Stimulated activated naive CD8-positive, alpha-beta T cell treated with anti-CD3 and anti-CD28 coated beads, Interleukin-15, Interleukin-2, amounts not matched to agents 100 U/mL and 50 U/mL, for 24 hours (primary cell): Measurements from ENCODE around the gene WNK1.
A peak's percentile ranks its signal among the peaks of the same experiment; 100 is the strongest.
"Not testable (repeated sequence)": the region's sequence is repeated elsewhere in the genome, so short reads cannot be mapped to it uniquely, and the experiment has no call there.

Experiments
- ATAC-seq: fragments of 150-1000 bp; cut with Tn5 transposase; one replicate; pipeline ENCODE4 v1.10.0; 2021
- DNase-seq: peaks from one replicate; pipeline ENCODE4 v3.0.0; 2021

WNK1 gene

GRCh38 chr12:911191-911826 lies 158.9 kb downstream of the WNK1 start:
- ATAC-seq = no peak
- DNase-seq = no peak

DNA sequence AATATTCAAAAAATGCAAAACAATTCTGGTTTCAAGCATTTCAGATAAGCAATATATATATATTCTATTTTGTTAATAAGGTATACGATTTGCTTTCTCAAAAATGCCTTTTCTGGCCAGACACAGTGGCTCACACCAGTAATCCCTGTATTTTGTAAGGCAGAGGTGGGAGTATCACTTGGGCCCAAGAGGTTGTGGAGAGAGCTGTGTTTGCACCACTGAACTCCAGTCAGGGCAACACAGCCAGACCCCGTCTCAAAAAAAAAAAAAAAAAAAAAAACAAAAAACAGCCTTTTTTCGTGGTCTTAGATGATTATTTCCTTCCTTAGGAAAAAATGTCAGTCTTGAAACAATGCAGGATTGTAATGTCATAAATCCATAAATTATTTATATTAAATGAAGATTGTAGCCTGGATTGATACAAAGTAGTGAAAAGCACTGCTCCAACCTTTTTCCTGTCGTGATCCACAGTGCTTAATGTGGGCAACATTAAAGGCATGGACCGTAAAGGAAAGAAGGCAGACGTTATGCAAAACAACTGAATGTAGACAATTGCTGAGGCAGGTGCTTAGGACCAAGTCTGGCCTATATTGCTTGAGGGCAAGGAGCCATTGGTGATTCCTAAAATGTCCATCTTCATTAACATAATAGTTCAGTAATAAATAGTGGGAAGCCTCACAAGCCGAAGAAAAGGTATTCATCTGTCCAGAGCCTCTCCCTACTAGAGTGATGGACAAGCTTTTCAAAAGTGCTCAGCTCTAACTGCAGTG lies 160.3 kb downstream of the WNK1 start:
- ATAC-seq (no peak), DNase-seq (no peak)

DNA sequence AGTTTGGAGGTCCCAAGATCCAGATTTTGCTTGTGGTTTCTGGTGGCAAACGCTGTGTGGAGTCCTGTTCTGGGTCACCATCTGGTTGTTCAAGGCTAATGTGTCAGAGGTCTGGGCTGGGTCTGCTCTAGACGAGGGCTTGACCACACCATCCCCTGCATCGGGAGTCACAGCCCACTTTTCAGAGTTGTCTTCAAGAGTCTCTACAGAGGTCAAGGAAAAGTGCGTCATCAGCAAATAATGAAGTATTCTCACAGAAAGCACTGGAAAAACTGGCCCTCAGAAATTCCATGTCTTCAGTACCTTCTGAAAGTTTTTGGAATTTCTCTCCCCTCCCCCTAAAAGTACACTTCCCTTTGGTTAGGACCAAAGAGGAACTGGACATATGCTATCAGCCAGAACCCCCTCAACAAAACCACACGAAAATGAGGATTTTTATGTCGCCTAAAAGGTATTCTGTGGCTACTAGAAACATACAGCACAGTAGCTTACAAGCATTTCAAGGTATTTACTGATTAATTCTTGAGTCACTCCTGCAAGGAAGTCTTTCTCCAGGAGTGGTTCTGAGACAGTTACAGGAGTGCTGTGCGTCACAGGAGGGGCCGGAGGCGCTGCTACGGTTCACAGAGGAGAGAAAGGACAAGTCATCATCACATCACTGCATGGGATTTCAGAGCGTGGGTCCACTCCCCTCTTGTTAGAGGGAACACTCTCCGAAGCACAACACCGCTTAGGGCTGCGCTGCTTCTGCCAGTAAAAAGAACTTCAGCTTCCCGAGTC lies 161.7 kb downstream of the WNK1 start:
- DNase-seq = no peak
- no peak for ATAC-seq

GRCh38 chr12:915090-915489 lies 162.7 kb downstream of the WNK1 start:
- DNase-seq (no peak), ATAC-seq (no peak)

GRCh38 chr12:916240-916639 lies 163.9 kb downstream of the WNK1 start:
- peak; percentile 36 for ATAC-seq

DNA sequence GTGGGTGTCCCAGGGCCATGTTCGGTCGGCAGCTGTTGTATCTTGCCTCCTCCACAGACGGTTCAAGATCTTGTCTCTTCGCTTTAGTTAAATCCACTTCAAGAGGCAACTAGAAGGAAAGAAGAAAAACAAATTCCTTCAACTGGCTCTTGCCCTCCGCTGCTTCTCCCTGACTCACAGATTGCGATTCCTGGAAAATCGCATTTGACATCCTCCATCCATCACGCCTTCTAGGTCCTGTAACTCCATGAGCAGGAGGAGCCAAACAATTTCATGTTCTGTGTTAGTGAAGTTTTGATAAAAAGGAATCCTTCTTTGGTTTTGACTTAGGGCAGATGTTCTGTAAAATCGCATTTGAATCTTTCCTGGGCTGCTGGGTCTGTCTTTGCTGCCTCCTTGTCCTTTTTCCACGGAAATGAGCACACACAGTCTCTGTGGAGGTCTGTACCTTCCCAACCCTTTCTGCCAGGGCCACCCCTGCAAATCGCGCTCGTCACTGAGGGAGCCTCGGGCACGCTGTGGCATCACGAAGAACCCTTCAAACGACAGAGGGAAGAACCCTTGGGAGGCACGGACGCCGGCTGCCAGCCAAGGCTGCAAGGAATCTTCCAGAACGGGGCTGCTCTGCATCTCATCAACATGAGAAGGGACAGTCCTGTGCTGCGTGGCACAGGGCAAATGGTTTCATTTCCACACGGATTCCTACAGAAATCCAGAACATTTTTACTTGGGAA lies 164.5 kb downstream of the WNK1 start:
- ATAC-seq (no peak), DNase-seq (no peak)

More at GRCh38 chr12:916240-916639, 163.9 kb downstream of the WNK1 start:
- peak; percentile 21 for DNase-seq

DNA sequence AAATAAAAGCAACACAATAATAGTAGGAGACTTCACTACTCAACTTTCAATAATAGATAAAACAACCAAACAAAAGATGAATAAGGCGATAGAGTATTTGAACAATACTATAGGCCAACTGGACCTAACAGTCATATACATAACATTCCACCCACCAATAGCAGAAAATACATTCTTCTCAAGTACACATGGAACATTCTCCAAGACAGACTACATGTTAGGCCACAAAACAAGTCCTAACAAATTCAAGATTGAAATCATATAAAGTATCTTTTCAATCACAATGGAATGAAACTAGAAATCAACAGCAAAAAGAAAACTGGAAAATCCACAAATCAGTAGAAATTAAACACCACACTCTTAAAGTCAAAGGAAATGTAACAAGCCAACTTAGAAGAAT lies 168.3 kb downstream of the WNK1 start:
- ATAC-seq = no peak

GRCh38 chr12:922285-922684 lies 169.9 kb downstream of the WNK1 start:
- no peak for ATAC-seq
- no peak for DNase-seq

More for the DNA sequence above, 168.3 kb downstream of the WNK1 start:
- no peak for DNase-seq

- ATAC-seq = no peak
- DNase-seq = no peak
Measured at GRCh38 chr12:926641-927040, 174.3 kb downstream of the WNK1 start.

DNA sequence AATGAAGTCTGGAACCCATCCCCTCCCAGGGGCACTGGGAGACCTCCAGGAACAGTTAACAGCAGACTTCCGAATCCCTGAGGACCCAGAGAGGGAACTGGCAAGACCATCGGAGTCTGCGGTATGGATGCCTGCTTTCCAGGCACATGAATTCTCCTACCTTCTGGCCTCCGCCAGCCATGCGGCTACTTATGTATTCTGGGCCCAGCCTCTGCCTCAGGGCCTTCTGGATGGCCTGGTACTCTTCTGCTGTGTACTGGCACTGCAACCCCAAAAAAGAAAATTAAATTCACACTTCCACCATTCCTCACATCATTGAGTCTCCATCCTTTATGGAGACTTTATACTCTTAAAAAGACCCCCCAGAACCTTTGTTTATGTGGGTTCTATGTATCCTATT lies 178.7 kb downstream of the WNK1 start:
- DNase-seq (no peak), ATAC-seq (no peak)

DNA sequence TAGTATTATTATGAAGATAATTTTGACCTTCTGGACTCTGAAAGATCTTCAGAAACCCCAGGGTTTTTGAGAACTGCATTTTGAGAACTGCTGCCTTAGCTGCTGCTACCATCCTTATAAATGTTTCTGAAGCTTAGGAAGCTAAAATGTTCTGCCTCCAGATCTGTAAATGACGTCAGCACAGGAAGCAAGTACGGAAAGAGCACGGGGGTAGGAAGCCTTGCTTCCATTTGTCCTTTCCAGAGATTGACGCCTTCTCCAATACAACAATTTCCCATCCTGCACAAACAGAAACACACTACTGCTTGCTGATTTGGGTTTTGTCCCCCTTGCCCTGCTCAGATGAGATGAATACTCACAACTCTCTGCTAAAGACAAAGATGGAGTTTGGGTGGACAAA lies 179.2 kb downstream of the WNK1 start:
- no peak for ATAC-seq
- no peak for DNase-seq

- DNase-seq, ATAC-seq: not testable (repeated sequence)
Measured at GRCh38 chr12:935891-936290, 183.5 kb downstream of the WNK1 start.

DNA sequence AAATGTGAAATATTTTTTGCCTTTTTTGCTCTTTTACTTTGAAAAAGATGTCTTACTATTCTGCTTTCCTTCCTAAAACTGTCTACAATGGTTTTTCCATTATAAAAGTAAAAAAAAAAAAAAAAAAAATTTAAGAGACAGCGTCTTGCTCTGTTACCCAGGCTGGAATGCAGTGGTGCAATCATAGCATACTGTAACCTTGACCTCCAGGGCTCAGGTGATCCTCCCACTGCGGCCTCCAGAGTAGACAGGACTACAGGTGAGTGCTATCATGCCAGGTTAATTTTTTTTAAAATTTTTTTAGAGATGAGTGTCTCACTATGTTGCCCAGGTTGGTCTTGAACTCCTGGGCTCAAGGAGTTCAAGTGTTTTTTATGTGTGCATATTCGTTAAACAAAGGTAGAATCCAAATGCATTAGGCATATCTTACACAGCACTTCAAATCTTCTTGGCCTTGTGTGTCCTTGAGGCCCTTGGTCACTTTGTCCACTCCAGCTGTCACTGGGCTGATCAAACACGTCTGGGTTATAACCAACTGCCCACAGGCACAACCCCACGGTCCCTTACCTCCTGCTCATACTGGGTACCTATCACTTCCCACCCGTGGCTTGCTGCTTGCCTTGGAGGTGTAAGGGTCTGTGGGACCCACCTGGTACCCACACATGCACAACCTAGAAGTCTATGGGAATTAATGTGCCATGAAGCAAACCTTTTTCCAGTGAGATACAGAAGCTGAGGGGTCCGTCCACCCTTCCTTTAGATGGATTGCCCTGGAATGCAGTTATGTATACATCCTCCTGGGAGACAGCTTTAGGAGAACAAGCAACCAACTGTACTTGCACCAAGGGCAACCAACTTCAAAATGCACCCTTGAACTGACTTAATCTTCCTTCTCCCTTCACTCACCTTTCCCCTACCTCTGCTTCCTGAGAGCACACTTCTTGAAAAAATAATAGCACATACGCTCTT lies 184.3 kb downstream of the WNK1 start:
- no peak for DNase-seq
- ATAC-seq = no peak

DNA sequence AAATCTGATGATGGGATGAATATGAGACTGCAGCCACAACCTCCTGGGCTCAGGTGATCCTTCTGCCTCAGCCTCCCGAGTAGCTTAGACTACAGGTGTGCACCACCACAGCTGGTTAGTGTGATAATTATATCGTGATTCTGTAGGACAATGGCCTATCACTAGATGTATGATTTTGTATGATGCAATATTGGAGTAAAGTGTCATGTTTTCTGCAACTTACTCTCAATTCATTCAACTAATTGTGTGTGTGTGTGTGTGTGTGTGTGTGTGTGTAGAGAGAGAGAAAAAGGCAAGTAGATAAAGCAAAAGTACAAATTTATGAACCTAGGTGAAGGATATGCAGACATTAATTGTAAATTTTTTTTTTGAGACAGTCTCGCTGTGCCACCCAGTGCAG lies 186.4 kb downstream of the WNK1 start:
- no peak for DNase-seq
- ATAC-seq = no peak

DNA sequence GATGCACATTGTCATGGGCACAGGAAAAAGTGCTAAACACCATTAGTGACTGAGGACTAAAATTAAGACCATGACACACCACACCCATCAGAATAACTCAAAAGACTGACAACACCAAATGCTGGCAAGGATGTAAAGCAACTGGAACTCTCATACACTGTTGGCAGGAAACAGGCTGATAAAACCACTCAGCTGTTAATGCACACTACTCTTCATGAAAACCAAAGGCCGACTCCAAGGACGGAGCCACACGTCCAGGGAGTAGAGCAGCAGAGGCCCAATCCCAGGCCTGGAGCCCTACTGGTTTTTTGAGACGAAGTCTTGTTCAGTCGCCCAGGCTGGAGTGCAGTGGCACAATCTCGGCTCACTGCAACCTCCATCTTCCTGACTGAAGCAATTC lies 190.7 kb downstream of the WNK1 start:
- DNase-seq (no peak), ATAC-seq (no peak)

- ATAC-seq (no peak), DNase-seq (no peak)
Measured at GRCh38 chr12:944211-944610, 191.8 kb downstream of the WNK1 start.

- no peak for DNase-seq
- ATAC-seq = no peak
Measured at GRCh38 chr12:946212-946611, 193.8 kb downstream of the WNK1 start.

DNA sequence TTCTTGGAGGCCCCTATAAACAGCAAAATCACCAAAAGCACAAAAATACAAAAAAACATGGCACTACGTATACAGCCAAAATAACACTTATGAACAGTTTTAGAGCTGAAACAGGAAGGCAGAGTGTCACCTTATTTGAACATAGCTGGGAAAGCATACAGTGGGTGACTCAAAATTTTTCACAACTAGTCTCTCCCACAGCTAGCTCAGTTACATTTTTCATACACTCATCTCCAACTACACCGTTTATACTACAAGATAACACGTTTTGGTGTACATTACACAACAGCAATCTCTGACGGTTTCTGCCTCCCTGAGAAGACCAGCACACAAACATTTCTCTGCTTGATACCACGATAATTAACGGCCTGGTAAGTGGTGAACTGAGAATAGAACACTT lies 194.3 kb downstream of the WNK1 start:
- ATAC-seq = no peak
- DNase-seq = no peak

GRCh38 chr12:948238-948637 lies 195.9 kb downstream of the WNK1 start:
- ATAC-seq (no peak), DNase-seq (no peak)

DNA sequence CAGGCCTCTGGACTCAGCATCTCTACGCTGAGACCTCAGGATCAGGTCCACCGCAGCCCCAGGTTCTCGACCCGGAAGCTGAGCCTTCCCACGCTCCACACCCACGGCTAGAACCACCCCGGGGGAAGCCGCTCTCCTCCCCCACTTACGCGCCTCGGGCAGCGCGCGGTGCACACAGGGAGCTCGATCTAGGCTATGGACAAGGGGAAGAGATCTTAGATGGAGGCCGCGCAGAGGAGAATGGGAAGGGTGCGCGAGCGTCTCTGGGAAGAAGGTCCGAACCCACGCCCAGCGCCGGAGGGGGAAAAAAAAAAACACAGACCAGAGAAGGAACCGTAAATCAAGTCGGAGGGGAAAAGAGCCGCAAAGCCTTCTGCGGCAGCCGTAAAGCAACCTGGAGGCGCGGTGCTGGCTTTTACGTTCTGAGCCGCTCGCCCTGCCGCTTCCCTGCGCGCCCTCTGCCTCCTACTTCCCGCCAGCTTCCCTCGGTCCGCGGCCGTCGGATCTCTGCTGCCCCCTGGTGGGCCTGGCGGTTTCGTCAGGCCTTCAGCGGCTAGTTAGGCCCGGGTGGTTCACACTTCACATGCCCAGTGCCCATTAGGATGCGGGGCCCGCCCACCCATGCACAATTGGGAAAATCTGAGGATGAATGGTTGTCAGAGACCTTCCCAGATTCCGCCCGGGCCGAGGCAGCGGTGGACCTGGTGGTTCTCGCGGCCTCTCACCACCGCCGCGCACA lies 197.2 kb downstream of the WNK1 start, which contains the start of gene RAD52:
Gene RAD52, minus strand, starts transcription at position 242 of the 739 bp plus-strand sequence. CDS start 16,636 bp downstream, outside the sequence.
- DNase-seq = peak; percentile 98
- peak; percentile 93 for ATAC-seq
